ENCODE data around the gene PLEKHA7. TPM values are rescaled to one million over a fixed set of nuclear protein-coding genes. Genes with fewer than 3 reads are reported as not detected.
A peak's percentile ranks its signal among the peaks of the same experiment; 100 is the strongest.

The PLEKHA7 gene
- total RNA-seq, 6 experiments from 2014 or later, result 12.7 to 26.7 (median 21.5) TPM

- no peak overlapping the region for H3K27ac ChIP-seq
- ATAC-seq, result peak in 3 of 4 donors; percentile 44 to 72 (median 58)
- intact Hi-C loops (cut with DNase I), result no loop called here
Observed at GRCh38 chr11:16898274-16898985, 115.8 kb downstream of the PLEKHA7 start.

GRCh38 chr11:16897470-16898061 lies 116.6 kb downstream of the PLEKHA7 start:
- H3K27me3 ChIP-seq, result no peaks in the 10 kb centered on the region
- no peak overlapping the region for H3K27ac ChIP-seq
- TF ChIP-seq CTCF (IDR thresholded peaks at IDR 0.05) (no peak), POLR2A (IDR thresholded peaks at IDR 0.05) (no peak)
- WGBS (ENCODE audit: insufficient coverage, low coverage, low lambda C conversion rate, missing lambda C conversion rate), result 74% methylated on average over 7 of the region's 7 CpGs
- DNase-seq (no peak), ATAC-seq (peak in 2 of 4 donors; percentile 26 to 29)
- no peaks in the 10 kb centered on the region for H3K9me3 ChIP-seq
- no peaks in the 10 kb centered on the region for H3K36me3 ChIP-seq
- intact Hi-C loops (cut with DNase I), result no loop called here
- peaks cover 0 to 16% (median 2%) of the 10 kb centered on the region in 4 donors for H3K4me1 ChIP-seq
- no peak overlapping the region for H3K4me3 ChIP-seq

More at GRCh38 chr11:16898274-16898985, 115.8 kb downstream of the PLEKHA7 start:
- Histone ChIP-seq H3K27me3 (no peaks in the 10 kb centered on the region), H3K36me3 (no peaks in the 10 kb centered on the region), H3K4me3 (no peak overlapping the region), H3K9me3 (no peaks in the 10 kb centered on the region), H3K4me1 (peaks cover 0 to 16% (median 2%) of the 10 kb centered on the region in 4 donors)
- no peak for DNase-seq
- WGBS (ENCODE audit: insufficient coverage, low coverage, low lambda C conversion rate, missing lambda C conversion rate), result 17% methylated on average over 1 of the region's 1 CpG
- TF ChIP-seq POLR2A (IDR thresholded peaks at IDR 0.05) (no peak), CTCF (IDR thresholded peaks at IDR 0.05) (no peak)

GRCh38 chr11:16896729-16897469 lies 117.3 kb downstream of the PLEKHA7 start:
- DNase-seq (no peak), ATAC-seq (no peak)
- TF ChIP-seq POLR2A (IDR thresholded peaks at IDR 0.05) (no peak), CTCF (IDR thresholded peaks at IDR 0.05) (no peak)
- Histone ChIP-seq H3K27ac (no peak overlapping the region), H3K9me3 (no peaks in the 10 kb centered on the region), H3K4me1 (peaks cover 0 to 16% (median 2%) of the 10 kb centered on the region in 4 donors), H3K36me3 (no peaks in the 10 kb centered on the region), H3K4me3 (no peak overlapping the region), H3K27me3 (no peaks in the 10 kb centered on the region)
- WGBS (ENCODE audit: insufficient coverage, low coverage, low lambda C conversion rate, missing lambda C conversion rate), result 85% methylated on average over 7 of the region's 7 CpGs
- intact Hi-C loops (cut with DNase I), result no loop called here

- intact Hi-C loops (cut with DNase I), result no loop called here
- H3K4me3 ChIP-seq, result no peak overlapping the region
- ATAC-seq (no peak), DNase-seq (no peak)
- TF ChIP-seq POLR2A (IDR thresholded peaks at IDR 0.05) (no peak), CTCF (IDR thresholded peaks at IDR 0.05) (no peak)
- peaks cover 0 to 16% (median 5%) of the 10 kb centered on the region in 4 donors for H3K4me1 ChIP-seq
- H3K9me3 ChIP-seq, result peaks cover 0 to 3% (median 0%) of the 10 kb centered on the region in 4 donors
- no peaks in the 10 kb centered on the region for H3K36me3 ChIP-seq
- no peaks in the 10 kb centered on the region for H3K27me3 ChIP-seq
- 56% methylated on average over 2 of the region's 3 CpGs for WGBS (ENCODE audit: insufficient coverage, low coverage, low lambda C conversion rate, missing lambda C conversion rate)
- no peak overlapping the region for H3K27ac ChIP-seq
Observed at GRCh38 chr11:16895306-16895705, 118.9 kb downstream of the PLEKHA7 start.

All from right lobe of liver (tissue), 6 donors.